ENCODE data around the gene BCAP29.
A peak's percentile ranks its signal among the peaks of the same experiment; 100 is the strongest.
"Not testable (repeated sequence)": the region's sequence is repeated elsewhere in the genome, so short reads cannot be mapped to it uniquely, and the experiment has no call there.

Gene BCAP29

GRCh38 chr7:107579885-107580715, at the start of gene BCAP29:
Gene BCAP29 (plus strand): TSS chr7:107580246. CDS start chr7:107580773, 527 bp downstream.
- DNase-seq: peak; percentile 24
- TF ChIP-seq CTCF (IDR thresholded peaks at IDR 0.05; ENCODE audit: low read depth, low read length, missing control alignments): peak; percentile 32
- Histone ChIP-seq H3K27ac (peak within 1 kb of the TSS; percentile 93), H3K27me3 (replicated peaks) (no peaks in the 10 kb centered on the region), H3K4me3 (ENCODE audit: low read depth, low read length) (peak within 1 kb of the TSS; percentile 81), H3K36me3 (replicated peaks) (no peaks in the 10 kb centered on the region)
- in situ Hi-C loops (cut with HindIII; ENCODE audit: low pct_ligation_motif_present, low sequenced_read_pairs): no loop called here

GRCh38 chr7:107530751-107531150, 49.3 kb upstream of the BCAP29 start:
- peaks cover 3% of the 10 kb centered on the region for H3K36me3 ChIP-seq (replicated peaks)
- in situ Hi-C loops (cut with HindIII; ENCODE audit: low pct_ligation_motif_present, low sequenced_read_pairs): no loop called here
- no peak overlapping the region for H3K27ac ChIP-seq
- H3K27me3 ChIP-seq (replicated peaks): no peaks in the 10 kb centered on the region
- no peak for DNase-seq
- TF ChIP-seq CTCF (IDR thresholded peaks at IDR 0.05; ENCODE audit: low read depth, low read length, missing control alignments): no peak
- no peak overlapping the region for H3K4me3 ChIP-seq (ENCODE audit: low read depth, low read length)

GRCh38 chr7:107534139-107534538, 45.9 kb upstream of the BCAP29 start:
- in situ Hi-C loops (cut with HindIII; ENCODE audit: low pct_ligation_motif_present, low sequenced_read_pairs): no loop called here
- no peaks in the 10 kb centered on the region for H3K27me3 ChIP-seq (replicated peaks)
- DNase-seq: no peak
- H3K27ac ChIP-seq: no peak overlapping the region
- no peak overlapping the region for H3K4me3 ChIP-seq (ENCODE audit: low read depth, low read length)
- H3K36me3 ChIP-seq (replicated peaks): no peaks in the 10 kb centered on the region
- no peak for TF ChIP-seq CTCF (IDR thresholded peaks at IDR 0.05; ENCODE audit: low read depth, low read length, missing control alignments)

GRCh38 chr7:107537228-107537627, 42.8 kb upstream of the BCAP29 start:
- H3K27ac ChIP-seq; H3K36me3 ChIP-seq (replicated peaks); H3K4me3 ChIP-seq (ENCODE audit: low read depth, low read length); DNase-seq; H3K27me3 ChIP-seq (replicated peaks); in situ Hi-C loops (cut with HindIII; ENCODE audit: low pct_ligation_motif_present, low sequenced_read_pairs): not testable (repeated sequence)

GRCh38 chr7:107538001-107538400, 42.0 kb upstream of the BCAP29 start:
- Histone ChIP-seq H3K27ac (no peak overlapping the region), H3K27me3 (replicated peaks) (no peaks in the 10 kb centered on the region), H3K36me3 (replicated peaks) (no peaks in the 10 kb centered on the region), H3K4me3 (ENCODE audit: low read depth, low read length) (no peak overlapping the region)
- no peak for DNase-seq
- in situ Hi-C loops (cut with HindIII; ENCODE audit: low pct_ligation_motif_present, low sequenced_read_pairs): no loop called here
- no peak for TF ChIP-seq CTCF (IDR thresholded peaks at IDR 0.05; ENCODE audit: low read depth, low read length, missing control alignments)

- in situ Hi-C loops (cut with HindIII; ENCODE audit: low pct_ligation_motif_present, low sequenced_read_pairs): no loop called here
- no peak overlapping the region for H3K27ac ChIP-seq
- H3K27me3 ChIP-seq (replicated peaks): no peaks in the 10 kb centered on the region
- no peak for DNase-seq
- peaks cover 8% of the 10 kb centered on the region for H3K36me3 ChIP-seq (replicated peaks)
- no peak overlapping the region for H3K4me3 ChIP-seq (ENCODE audit: low read depth, low read length)
- no peak for TF ChIP-seq CTCF (IDR thresholded peaks at IDR 0.05; ENCODE audit: low read depth, low read length, missing control alignments)
Measured at GRCh38 chr7:107543338-107543993, 36.6 kb upstream of the BCAP29 start.
